Ascending aorta (tissue), 2 donors: ENCODE results near the gene OGFR. TPM values are rescaled to one million over a fixed set of nuclear protein-coding genes. Genes with fewer than 3 reads are reported as not detected.

Experiments
- DNase-seq, 2 donors: peaks; one replicate each; pipeline ENCODE4 v3.0.0-alpha.2; 2019; ENCODE audit warnings: low spot score in 2 of 2
- H3K27ac ChIP-seq, 2 donors: fragments of 200-600 bp; sonication (generic); one replicate each; pipeline ENCODE4 v1.5.1; 2016 to 2017; ENCODE audit warnings: mild to moderate bottlenecking in 1 of 2
- H3K27me3 ChIP-seq: fragments of 200-600 bp; sonication (generic); one replicate; pipeline ENCODE4 v1.5.1; 2017
- H3K36me3 ChIP-seq, 2 donors: fragments of 200-600 bp; sonication (generic); one replicate each; pipeline ENCODE4 v1.5.1; 2016
- H3K4me1 ChIP-seq, 2 donors: fragments of 200-600 bp; sonication (generic); one replicate each; pipeline ENCODE4 v1.5.1; 2016 to 2017; ENCODE audit warnings: mild to moderate bottlenecking in 1 of 2
- H3K4me3 ChIP-seq, 2 donors: fragments of 200-600 bp; sonication (generic); one replicate each; pipeline ENCODE4 v1.5.1; 2016 to 2017; ENCODE audit warnings: mild to moderate bottlenecking in 1 of 2
- H3K9me3 ChIP-seq, 2 donors: fragments of 200-600 bp; sonication (generic); one replicate each; pipeline ENCODE4 v1.5.1; 2016
- CTCF ChIP-seq, 3 experiments: fragments of 200-600 bp in 2 of 3; fragments of 450-650 bp in 1 of 3; sonication (generic) in 2 of 3; IDR thresholded peaks; one replicate each; pipeline ENCODE4 v1.5.1; 2016 to 2019; ENCODE audit warnings: antibody characterized with exemption in 3 of 3, mild to moderate bottlenecking in 1 of 3, moderate library complexity in 1 of 3
- intact Hi-C: fragments of 100-400 bp; cut with DNase I; formaldehyde crosslinking; loops from one replicate; pipeline ENCODE4 v1.15.1; 2023
- total RNA-seq: library from RNA; depleted of rRNA; stranded (reverse); fragments of >200 nt; gene quantifications from one replicate; pipeline ENCODE4 v1.1.0, GENCODE V29; 2016

The OGFR gene
- total RNA-seq, 1 donor from 2014 or later: 77.4 TPM

- Histone ChIP-seq H3K27ac (no peak overlapping the region), H3K9me3 (no peaks in the 10 kb centered on the region), H3K4me3 (no peak overlapping the region), H3K27me3 (no peaks in the 10 kb centered on the region), H3K4me1 (peaks cover 0 to 3% of the 10 kb centered on the region in 2 donors), H3K36me3 (no peaks in the 10 kb centered on the region)
- no peak for TF ChIP-seq CTCF (IDR thresholded peaks at IDR 0.05)
- intact Hi-C loops: no loop called here
- no peak for DNase-seq
Measured at GRCh38 chr20:62773845-62774714, 30.6 kb upstream of the OGFR start.

DNA sequence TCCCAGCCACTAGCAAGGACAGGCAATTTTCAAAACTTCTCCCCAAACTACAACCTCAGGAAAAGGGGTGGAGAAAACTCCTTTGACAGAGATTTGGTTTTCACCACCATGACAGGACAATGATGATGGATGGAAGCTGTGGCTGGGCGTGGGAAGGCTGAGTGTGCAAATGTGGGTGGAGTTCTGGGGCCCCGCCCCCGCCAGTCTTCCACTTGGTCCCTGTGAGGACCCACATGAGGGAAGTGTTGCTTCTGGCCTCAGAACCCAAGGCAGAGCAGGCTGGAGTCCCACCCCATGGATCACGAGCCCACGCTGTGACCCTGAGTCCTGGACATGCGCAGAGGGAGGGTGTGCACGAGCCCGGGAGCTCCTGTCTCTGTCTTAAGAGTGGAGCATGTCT lies 29.9 kb upstream of the OGFR start:
- intact Hi-C loops: no loop called here
- no peak overlapping the region for H3K27ac ChIP-seq
- no peaks in the 10 kb centered on the region for H3K9me3 ChIP-seq
- TF ChIP-seq CTCF (IDR thresholded peaks at IDR 0.05): no peak
- no peaks in the 10 kb centered on the region for H3K27me3 ChIP-seq
- no peak for DNase-seq
- peaks cover 0 to 3% of the 10 kb centered on the region in 2 donors for H3K4me1 ChIP-seq
- no peaks in the 10 kb centered on the region for H3K36me3 ChIP-seq
- H3K4me3 ChIP-seq: no peak overlapping the region

DNA sequence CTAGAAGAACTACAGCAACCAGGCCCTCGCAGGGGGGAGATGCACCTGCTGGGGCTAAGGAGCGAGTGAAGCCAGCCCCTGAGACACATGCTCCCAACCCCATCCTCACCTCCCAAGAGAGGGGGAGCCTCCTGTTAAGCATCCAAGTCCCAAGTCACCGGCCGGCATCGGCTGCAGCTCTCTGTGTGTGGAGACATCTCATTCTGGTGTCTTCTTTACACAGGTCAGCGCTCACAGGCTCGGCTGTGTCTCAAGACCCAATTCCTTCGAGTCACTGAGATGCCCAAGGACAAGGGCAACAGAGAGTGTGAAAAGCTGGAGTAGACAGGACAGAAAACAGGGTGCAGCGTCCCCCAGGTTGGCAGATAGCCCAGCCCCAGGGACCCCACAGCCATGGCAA lies 29.4 kb upstream of the OGFR start:
- Histone ChIP-seq H3K27ac (no peak overlapping the region), H3K4me3 (no peak overlapping the region), H3K27me3 (no peaks in the 10 kb centered on the region), H3K36me3 (no peaks in the 10 kb centered on the region), H3K4me1 (peaks cover 0 to 3% of the 10 kb centered on the region in 2 donors), H3K9me3 (no peaks in the 10 kb centered on the region)
- DNase-seq: no peak
- no peak for TF ChIP-seq CTCF (IDR thresholded peaks at IDR 0.05)
- intact Hi-C loops: no loop called here

GRCh38 chr20:62776035-62776691 lies 28.5 kb upstream of the OGFR start:
- intact Hi-C loops: no loop called here
- H3K4me3 ChIP-seq: no peak overlapping the region
- no peaks in the 10 kb centered on the region for H3K27me3 ChIP-seq

More at GRCh38 chr20:62776035-62776691, 28.5 kb upstream of the OGFR start:
- no peak for TF ChIP-seq CTCF (IDR thresholded peaks at IDR 0.05)
- Histone ChIP-seq H3K36me3 (no peaks in the 10 kb centered on the region), H3K4me1 (peaks cover 0 to 3% of the 10 kb centered on the region in 2 donors), H3K27ac (no peak overlapping the region), H3K9me3 (no peaks in the 10 kb centered on the region)
- DNase-seq: no peak
